Gastrocnemius medialis (tissue), 4 donors: ENCODE measurements around the gene LYZ.

Experiments used
- POLR2A ChIP-seq, 2 donors: fragments of 450-650 bp; IDR thresholded peaks; one replicate each; pipeline ENCODE4 v1.6.1; 2017; ENCODE audit warnings: antibody characterized with exemption in 2 of 2, mild to moderate bottlenecking in 2 of 2, moderate library complexity in 2 of 2
- TF ChIP-seq, protein P1 (sequence below), 5 experiments: fragments of 450-650 bp in 3 of 5; fragments of 200-600 bp in 2 of 5; sonication (generic) in 2 of 5; IDR thresholded peaks in 4 of 5; conservative IDR thresholded peaks in 1 of 5; 1 replicate in 4 of 5; 2 replicates in 1 of 5; pipeline ENCODE4 v1.5.1; 2016 to 2019; ENCODE audit warnings: antibody characterized with exemption in 5 of 5, mild to moderate bottlenecking in 3 of 5, moderate library complexity in 3 of 5

GRCh38 chr12:69309461-69309860, 38.7 kb upstream of the LYZ start:
- TF ChIP-seq, protein P1, sequence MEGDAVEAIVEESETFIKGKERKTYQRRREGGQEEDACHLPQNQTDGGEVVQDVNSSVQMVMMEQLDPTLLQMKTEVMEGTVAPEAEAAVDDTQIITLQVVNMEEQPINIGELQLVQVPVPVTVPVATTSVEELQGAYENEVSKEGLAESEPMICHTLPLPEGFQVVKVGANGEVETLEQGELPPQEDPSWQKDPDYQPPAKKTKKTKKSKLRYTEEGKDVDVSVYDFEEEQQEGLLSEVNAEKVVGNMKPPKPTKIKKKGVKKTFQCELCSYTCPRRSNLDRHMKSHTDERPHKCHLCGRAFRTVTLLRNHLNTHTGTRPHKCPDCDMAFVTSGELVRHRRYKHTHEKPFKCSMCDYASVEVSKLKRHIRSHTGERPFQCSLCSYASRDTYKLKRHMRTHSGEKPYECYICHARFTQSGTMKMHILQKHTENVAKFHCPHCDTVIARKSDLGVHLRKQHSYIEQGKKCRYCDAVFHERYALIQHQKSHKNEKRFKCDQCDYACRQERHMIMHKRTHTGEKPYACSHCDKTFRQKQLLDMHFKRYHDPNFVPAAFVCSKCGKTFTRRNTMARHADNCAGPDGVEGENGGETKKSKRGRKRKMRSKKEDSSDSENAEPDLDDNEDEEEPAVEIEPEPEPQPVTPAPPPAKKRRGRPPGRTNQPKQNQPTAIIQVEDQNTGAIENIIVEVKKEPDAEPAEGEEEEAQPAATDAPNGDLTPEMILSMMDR (IDR thresholded peaks at IDR 0.05 in 4 of 5, conservative IDR thresholded peaks at IDR 0.05 in 1 of 5): no peak
- TF ChIP-seq POLR2A (IDR thresholded peaks at IDR 0.05): no peak
